Astrocyte (in vitro differentiated cells and primary cell): ENCODE measurements around the gene PDLIM5. TPM values are rescaled to one million over a fixed set of nuclear protein-coding genes. Genes with fewer than 3 reads are reported as not detected.

Source experiments
- DNase-seq: peaks from one replicate; pipeline ENCODE4 v3.0.0-alpha.2; 2010; ENCODE audit warnings: low read depth
- FAIRE-seq: peaks from 2 replicates; lab custom pipeline; 2011; peaks lifted over from hg19 to GRCh38; lab: Jason Lieb, UNC
- H2AFZ ChIP-seq: 2 replicates; pipeline ENCODE4 v1.6.0; 2012; ENCODE audit warnings: low read depth, low read length, inconsistent platforms
- H3K27ac ChIP-seq: 2 replicates; pipeline ENCODE4 v1.5.1; 2011; ENCODE audit warnings: low read depth, low read length, inconsistent platforms
- H3K27me3 ChIP-seq: 2 replicates; pipeline ENCODE4 v1.6.0; 2011; ENCODE audit warnings: low read length, inconsistent platforms; ENCODE audit not compliant: insufficient read depth
- H3K36me3 ChIP-seq: 2 replicates; pipeline ENCODE4 v1.5.1; 2011; ENCODE audit warnings: low read length, inconsistent platforms; ENCODE audit not compliant: insufficient read depth
- H3K4me1 ChIP-seq: 2 replicates; pipeline ENCODE4 v1.5.1; 2011; ENCODE audit warnings: low read length, inconsistent platforms; ENCODE audit not compliant: insufficient read depth
- H3K4me2 ChIP-seq: 2 replicates; pipeline ENCODE4 v1.6.0; 2012; ENCODE audit warnings: low read length, inconsistent platforms
- H3K4me3 ChIP-seq: 2 replicates; pipeline ENCODE4 v1.5.1; 2011; ENCODE audit warnings: low read depth, mild to moderate bottlenecking, low read length, inconsistent platforms; ENCODE audit not compliant: insufficient read depth
- H3K79me2 ChIP-seq: 2 replicates; pipeline ENCODE4 v1.6.0; 2012; ENCODE audit warnings: mild to moderate bottlenecking, low read length, inconsistent platforms; ENCODE audit not compliant: insufficient read depth
- H3K9ac ChIP-seq: 2 replicates; pipeline ENCODE4 v1.6.0; 2012; ENCODE audit warnings: mild to moderate bottlenecking, low read length, inconsistent platforms
- H3K9me3 ChIP-seq: 2 replicates; pipeline ENCODE4 v1.5.1; 2012; ENCODE audit warnings: low read depth, mild to moderate bottlenecking, low read length, inconsistent platforms; ENCODE audit not compliant: insufficient read depth
- H4K20me1 ChIP-seq: 2 replicates; pipeline ENCODE4 v1.6.0; 2012; ENCODE audit warnings: low read length, inconsistent platforms; ENCODE audit not compliant: insufficient read depth
- H3K27ac Mint-ChIP-seq: one replicate; pipeline ENCODE4 v1.8.0; 2021; ENCODE audit warnings: mild to moderate bottlenecking, mixed read lengths; ENCODE audit not compliant: unreplicated experiment
- H3K27me3 Mint-ChIP-seq: one replicate; pipeline ENCODE4 v1.8.0; 2021; ENCODE audit warnings: low read depth, mixed read lengths; ENCODE audit not compliant: unreplicated experiment
- H3K36me3 Mint-ChIP-seq: one replicate; pipeline ENCODE4 v1.8.0; 2021; ENCODE audit warnings: low read depth, mixed read lengths; ENCODE audit not compliant: unreplicated experiment
- H3K4me1 Mint-ChIP-seq: one replicate; pipeline ENCODE4 v1.8.0; 2021; ENCODE audit warnings: low read depth, mixed read lengths; ENCODE audit not compliant: unreplicated experiment
- H3K4me3 Mint-ChIP-seq: one replicate; pipeline ENCODE4 v1.8.0; 2021; ENCODE audit warnings: mild to moderate bottlenecking, moderate library complexity, mixed read lengths; ENCODE audit not compliant: unreplicated experiment
- H3K9me3 Mint-ChIP-seq: one replicate; pipeline ENCODE4 v1.8.0; 2021; ENCODE audit warnings: mild to moderate bottlenecking, mixed read lengths; ENCODE audit not compliant: unreplicated experiment
- EZH2 ChIP-seq: IDR thresholded peaks from 2 replicates; pipeline ENCODE4 v1.6.1; 2012; ENCODE audit warnings: mild to moderate bottlenecking, low read length, inconsistent platforms; ENCODE audit not compliant: insufficient read depth
- total RNA-seq: library from RNA; stranded (reverse); gene quantifications from 2 replicates; pipeline ENCODE4 v1.2.1, GENCODE V29; 2021
- TF ChIP-seq, protein P1 (sequence below): IDR thresholded peaks from 2 replicates; pipeline ENCODE4 v1.5.1; 2011; ENCODE audit warnings: low read depth, mild to moderate bottlenecking, inconsistent platforms, low read length, moderate library complexity; ENCODE audit not compliant: insufficient read depth

Gene PDLIM5
- total RNA-seq, 1 donor from 2014 or later: 181 TPM

DNA sequence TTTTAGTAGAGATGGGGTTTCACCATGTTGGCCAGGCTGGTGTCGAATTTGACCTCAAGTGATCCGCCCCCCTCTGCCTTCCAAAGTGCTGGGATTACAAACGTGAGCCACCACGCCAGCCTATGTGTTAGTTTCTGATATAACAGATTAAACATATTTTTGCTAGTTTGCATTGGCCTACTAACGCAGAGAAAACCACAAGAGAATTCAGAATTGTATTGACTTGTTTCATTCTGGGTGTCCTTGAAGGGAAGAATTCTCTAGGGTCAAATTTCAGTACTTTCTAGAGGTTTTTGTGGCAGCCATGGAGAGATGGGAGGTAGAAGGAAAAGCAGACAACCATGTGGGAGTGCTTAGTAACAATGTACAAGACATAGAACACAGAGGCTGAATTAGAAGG lies 259.9 kb downstream of the PDLIM5 start:
- Mint-ChIP-seq H3K4me1 (peaks cover 14% of the 10 kb centered on the region), H3K9me3 (no peaks in the 10 kb centered on the region), H3K27ac (peak overlapping the region; percentile 8), H3K36me3 (no peaks in the 10 kb centered on the region), H3K27me3 (no peaks in the 10 kb centered on the region), H3K4me3 (no peak overlapping the region)
- no peak overlapping the region for H2AFZ ChIP-seq
- H3K9ac ChIP-seq: no peak overlapping the region
- H4K20me1 ChIP-seq: no peaks in the 10 kb centered on the region
- DNase-seq: peak; percentile 56
- H3K36me3 ChIP-seq: no peaks in the 10 kb centered on the region
- no peak overlapping the region for H3K4me2 ChIP-seq
- no peak for FAIRE-seq
- H3K27me3 ChIP-seq: no peaks in the 10 kb centered on the region
- TF ChIP-seq, protein P1, sequence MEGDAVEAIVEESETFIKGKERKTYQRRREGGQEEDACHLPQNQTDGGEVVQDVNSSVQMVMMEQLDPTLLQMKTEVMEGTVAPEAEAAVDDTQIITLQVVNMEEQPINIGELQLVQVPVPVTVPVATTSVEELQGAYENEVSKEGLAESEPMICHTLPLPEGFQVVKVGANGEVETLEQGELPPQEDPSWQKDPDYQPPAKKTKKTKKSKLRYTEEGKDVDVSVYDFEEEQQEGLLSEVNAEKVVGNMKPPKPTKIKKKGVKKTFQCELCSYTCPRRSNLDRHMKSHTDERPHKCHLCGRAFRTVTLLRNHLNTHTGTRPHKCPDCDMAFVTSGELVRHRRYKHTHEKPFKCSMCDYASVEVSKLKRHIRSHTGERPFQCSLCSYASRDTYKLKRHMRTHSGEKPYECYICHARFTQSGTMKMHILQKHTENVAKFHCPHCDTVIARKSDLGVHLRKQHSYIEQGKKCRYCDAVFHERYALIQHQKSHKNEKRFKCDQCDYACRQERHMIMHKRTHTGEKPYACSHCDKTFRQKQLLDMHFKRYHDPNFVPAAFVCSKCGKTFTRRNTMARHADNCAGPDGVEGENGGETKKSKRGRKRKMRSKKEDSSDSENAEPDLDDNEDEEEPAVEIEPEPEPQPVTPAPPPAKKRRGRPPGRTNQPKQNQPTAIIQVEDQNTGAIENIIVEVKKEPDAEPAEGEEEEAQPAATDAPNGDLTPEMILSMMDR: no peak
- no peak for TF ChIP-seq EZH2
- no peaks in the 10 kb centered on the region for H3K9me3 ChIP-seq
- H3K4me3 ChIP-seq: no peak overlapping the region
- no peak overlapping the region for H3K27ac ChIP-seq
- H3K4me1 ChIP-seq: peaks cover 7% of the 10 kb centered on the region
- no peaks in the 10 kb centered on the region for H3K79me2 ChIP-seq

- H3K9ac ChIP-seq: peak overlapping the region; percentile 59
- H2AFZ ChIP-seq: peak overlapping the region; percentile 49
- no peaks in the 10 kb centered on the region for H3K27me3 ChIP-seq
- peak overlapping the region; percentile 75 for H3K27ac ChIP-seq
- H3K4me2 ChIP-seq: peak overlapping the region; percentile 68
- Mint-ChIP-seq H3K27me3 (no peaks in the 10 kb centered on the region), H3K27ac (no peak overlapping the region), H3K4me1 (peaks cover 14% of the 10 kb centered on the region), H3K36me3 (no peaks in the 10 kb centered on the region), H3K9me3 (peaks cover 1% of the 10 kb centered on the region), H3K4me3 (no peak overlapping the region)
- no peaks in the 10 kb centered on the region for H4K20me1 ChIP-seq
- DNase-seq (peak; percentile 87), FAIRE-seq (peak; percentile 97)
- no peak for TF ChIP-seq EZH2
- TF ChIP-seq, protein P1: no peak
- peaks cover 7% of the 10 kb centered on the region for H3K4me1 ChIP-seq
- no peaks in the 10 kb centered on the region for H3K79me2 ChIP-seq
- no peak overlapping the region for H3K4me3 ChIP-seq
- H3K9me3 ChIP-seq: no peaks in the 10 kb centered on the region
- H3K36me3 ChIP-seq: no peaks in the 10 kb centered on the region
Observed at GRCh38 chr4:94714365-94715160, 262.8 kb downstream of the PDLIM5 start.

- H3K27me3 ChIP-seq: no peaks in the 10 kb centered on the region
- Mint-ChIP-seq H3K4me3 (no peak overlapping the region), H3K36me3 (no peaks in the 10 kb centered on the region), H3K27me3 (no peaks in the 10 kb centered on the region), H3K27ac (no peak overlapping the region), H3K9me3 (peaks cover 1% of the 10 kb centered on the region), H3K4me1 (peaks cover 14% of the 10 kb centered on the region)
- no peak overlapping the region for H3K4me2 ChIP-seq
- H3K9ac ChIP-seq: no peak overlapping the region
- TF ChIP-seq, protein P1: no peak
- no peaks in the 10 kb centered on the region for H3K9me3 ChIP-seq
- DNase-seq (no peak), FAIRE-seq (no peak)
- no peaks in the 10 kb centered on the region for H3K79me2 ChIP-seq
- H3K4me3 ChIP-seq: no peak overlapping the region
- H3K4me1 ChIP-seq: peaks cover 7% of the 10 kb centered on the region
- no peaks in the 10 kb centered on the region for H4K20me1 ChIP-seq
- H3K36me3 ChIP-seq: no peaks in the 10 kb centered on the region
- H2AFZ ChIP-seq: no peak overlapping the region
- H3K27ac ChIP-seq: no peak overlapping the region
Observed at GRCh38 chr4:94715726-94716125, 264.0 kb downstream of the PDLIM5 start.
